Measurements from ENCODE around the gene TCL1B.

TCL1B gene

GRCh38 chr14:95667249-95667693, 19.0 kb upstream of the TCL1B start:
- DNase-seq (ENCODE audit: low spot score): no peak

- no peak for DNase-seq (ENCODE audit: low spot score)
Measured at GRCh38 chr14:95668235-95668772, 17.9 kb upstream of the TCL1B start.

GRCh38 chr14:95674613-95675012, 11.6 kb upstream of the TCL1B start:
- DNase-seq (ENCODE audit: low spot score): no peak

DNA sequence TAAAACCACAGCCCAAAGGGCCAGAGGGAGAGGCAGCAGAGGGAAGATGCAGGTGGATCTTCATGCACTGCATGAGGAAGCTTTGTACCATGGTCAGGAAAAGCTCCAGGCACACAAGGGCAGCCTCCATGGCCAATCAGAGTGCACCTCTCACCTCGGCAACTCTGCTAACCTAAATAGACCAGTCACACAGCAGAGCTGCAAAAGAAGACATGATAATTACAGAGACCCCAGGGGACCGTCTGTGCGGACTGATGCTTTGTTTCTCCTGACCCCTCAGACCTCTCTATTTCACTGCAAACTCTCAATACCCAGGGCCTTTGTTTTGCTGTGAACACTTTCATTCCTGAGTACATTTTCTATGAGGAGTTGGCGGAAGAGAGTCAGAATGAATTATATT, 10.7 kb upstream of the TCL1B start:
- no peak for DNase-seq (ENCODE audit: low spot score)

DNA sequence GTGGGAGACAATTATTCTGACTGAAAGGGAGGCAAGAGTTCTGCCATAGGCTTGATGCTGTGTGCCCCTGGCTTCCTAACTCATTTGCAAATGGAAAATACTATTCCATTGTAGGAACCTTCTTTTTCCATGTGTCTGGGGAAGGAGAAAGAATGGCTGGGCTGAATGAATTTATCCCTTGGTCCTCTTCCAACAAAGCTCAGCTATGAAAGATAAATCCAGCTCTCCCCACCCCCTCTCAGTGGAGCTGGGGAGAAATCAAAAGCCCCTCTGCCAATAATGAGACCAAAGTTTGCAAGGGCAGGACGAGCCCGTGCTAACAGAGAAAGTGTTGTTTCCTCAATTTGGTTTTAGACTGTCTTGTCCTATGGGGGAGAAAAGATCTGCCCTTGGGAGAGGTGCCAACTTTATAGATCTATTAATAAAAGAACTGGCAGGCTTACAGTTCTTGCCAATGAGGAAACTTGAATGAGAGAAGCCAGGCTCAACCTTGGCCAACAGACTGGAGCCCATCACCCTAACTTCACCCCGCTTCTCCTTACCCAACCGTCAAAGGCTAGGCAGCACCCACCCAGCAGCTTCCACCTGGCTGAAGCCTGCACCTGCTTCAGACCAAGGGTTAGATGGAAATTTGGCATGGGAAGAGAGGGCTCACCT, 8.9 kb upstream of the TCL1B start:
- no peak for DNase-seq (ENCODE audit: low spot score)

DNA sequence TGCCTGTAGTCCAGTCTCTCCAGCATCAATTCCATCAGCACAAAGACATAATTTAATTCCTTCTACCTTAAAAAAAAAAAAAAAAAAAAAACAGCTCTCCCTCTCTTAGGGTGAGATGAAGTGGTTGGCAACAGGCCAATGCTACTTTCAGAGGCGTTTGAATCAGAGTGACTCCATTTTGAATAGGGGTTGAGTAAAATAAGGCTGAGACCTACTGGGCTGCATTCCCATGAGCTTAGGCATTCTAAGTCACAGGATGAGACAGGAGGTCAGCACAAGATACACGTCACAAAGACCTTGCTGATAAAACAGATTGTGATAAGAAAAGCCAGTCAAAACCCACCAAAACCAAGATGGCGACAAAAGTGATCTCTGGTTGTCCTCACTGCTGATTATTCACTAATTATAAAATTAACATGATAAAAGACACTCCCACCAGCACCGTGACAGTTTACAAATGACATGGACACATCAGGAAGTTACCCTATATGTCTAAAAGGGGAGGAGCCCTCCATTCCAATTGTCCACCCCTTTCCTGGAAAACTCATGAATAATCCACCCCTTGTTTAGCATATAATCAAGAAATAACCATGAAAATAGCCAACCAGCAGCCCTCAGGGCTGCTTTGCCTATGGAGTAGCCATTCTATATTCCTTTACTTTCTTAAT, 6.9 kb upstream of the TCL1B start:
- no peak for DNase-seq (ENCODE audit: low spot score)

- DNase-seq (ENCODE audit: low spot score): peak; percentile 34
Measured at GRCh38 chr14:95679998-95680735, 6.1 kb upstream of the TCL1B start.

DNA sequence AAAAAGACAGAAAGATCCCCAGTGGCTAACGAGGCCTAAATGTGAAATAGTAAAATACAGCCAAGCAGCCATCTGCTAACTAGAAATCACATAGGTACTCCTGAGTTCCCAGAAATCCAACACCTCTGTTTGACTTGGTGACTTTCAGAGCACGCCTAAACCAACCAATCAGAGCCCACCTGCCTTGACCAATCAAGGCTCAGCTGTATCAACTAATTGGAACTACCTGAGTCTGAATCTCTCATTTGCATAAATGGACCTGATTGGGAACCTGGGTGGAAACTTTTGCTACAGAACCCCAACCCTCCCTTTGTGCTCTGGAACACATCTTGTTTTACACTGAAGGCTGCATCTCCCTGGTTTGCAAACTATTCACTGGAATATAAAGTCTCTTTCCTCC, 5.1 kb upstream of the TCL1B start:
- no peak for DNase-seq (ENCODE audit: low spot score)

DNA sequence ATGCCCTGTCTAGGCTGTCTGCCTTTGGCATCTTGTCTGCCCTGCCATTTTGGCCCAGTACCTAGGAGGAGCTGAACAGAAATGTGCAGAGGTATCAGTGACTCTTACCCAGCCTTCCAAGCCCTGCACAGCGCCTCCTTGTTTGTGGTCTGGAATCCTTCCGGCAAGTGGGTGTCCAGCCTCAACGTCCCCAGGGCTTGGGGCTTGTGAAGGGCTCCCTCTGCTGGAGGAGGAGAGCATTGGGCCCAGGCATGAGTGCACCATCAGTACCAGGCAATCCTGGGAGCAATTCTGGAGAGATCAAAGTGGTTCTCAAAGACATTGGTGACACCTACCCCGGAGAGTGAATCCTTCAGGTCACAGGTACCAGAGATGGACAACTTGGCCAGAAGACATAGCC, 2.4 kb upstream of the TCL1B start:
- DNase-seq (ENCODE audit: low spot score): peak; percentile 45

DNA sequence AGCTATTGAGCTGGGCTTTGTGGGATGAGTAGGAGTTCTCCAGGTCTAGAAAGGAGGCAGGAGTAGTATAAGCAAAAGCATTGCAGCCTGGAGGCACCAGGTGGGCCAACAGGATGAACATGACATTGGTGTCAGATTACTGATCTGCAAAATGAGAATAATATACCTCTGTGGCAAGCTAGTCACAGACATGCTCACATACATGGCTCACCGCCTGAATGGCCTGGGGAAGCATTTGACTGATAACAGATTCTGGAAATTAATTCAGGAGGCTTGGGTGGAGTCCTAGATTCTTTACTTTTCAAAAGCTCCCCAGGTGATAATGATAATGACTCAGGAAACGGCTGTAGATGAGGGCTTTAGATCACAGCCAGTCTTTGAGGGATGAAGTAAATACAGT, 709 bp downstream of the TCL1B start:
- DNase-seq (ENCODE audit: low spot score): no peak

DNA sequence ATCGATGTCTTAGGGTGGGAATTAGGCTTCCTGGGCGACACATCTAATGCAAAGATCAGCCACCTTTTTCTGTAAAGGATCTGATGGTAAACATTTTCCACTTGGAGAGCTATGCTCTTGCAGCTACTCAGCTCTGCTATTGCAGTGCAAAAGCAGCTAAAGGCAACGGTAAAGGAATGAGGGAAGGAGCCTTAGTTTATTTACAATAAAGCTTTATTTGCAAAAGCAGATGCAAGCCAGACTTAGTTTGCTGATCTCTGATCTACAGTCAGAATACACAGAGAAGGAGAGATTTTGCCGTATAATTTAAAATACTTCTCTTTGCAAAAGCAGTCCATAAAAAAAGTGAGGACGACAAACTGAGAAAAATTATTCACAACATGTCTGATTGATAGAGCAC, 3.2 kb downstream of the TCL1B start:
- DNase-seq (ENCODE audit: low spot score): no peak

GRCh38 chr14:95690815-95691214, 4.6 kb downstream of the TCL1B start:
- DNase-seq (ENCODE audit: low spot score): no peak

DNA sequence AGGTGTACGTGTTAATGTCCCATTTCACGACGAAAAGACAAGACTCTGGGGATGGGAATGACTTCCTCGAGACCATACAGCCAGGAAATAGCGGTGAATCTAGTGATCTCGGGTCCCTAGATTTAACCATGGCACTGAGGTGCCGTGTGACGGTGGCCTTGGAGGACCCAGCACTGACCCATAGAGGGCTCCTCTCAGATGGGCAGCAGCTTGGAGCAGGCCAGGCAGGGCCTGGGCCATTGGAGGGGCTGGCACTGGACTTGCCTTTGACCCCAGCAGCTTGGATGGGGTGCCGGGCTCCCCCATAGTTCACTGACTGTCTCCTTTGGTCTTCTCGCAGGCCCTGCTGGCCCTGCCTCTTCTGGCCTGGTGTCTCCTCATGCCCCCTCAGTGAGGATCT, 5.4 kb downstream of the TCL1B start:
- DNase-seq (ENCODE audit: low spot score): no peak

- DNase-seq (ENCODE audit: low spot score): no peak
Measured at GRCh38 chr14:95692109-95692508, 5.9 kb downstream of the TCL1B start.

GRCh38 chr14:95695051-95695450, 8.8 kb downstream of the TCL1B start:
- no peak for DNase-seq (ENCODE audit: low spot score)

DNA sequence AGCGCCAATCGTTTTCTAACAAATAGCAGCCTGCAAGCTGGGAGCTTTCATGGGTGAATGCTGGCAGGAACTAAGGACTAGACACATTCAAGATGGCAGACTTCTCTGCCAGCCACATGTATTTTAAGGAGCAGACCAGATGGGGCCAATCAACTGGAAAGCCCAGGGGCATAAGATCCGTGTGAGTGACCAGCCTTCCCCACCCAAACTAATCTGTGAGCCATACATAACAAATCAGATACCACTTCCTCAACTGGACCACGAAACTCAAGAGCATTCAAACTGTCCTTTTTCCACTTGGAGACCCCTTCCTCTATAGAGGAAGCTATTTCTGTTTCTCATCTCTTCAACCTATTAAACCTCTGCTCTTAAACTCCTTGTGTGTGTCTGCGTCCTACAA, 9.7 kb downstream of the TCL1B start:
- DNase-seq (ENCODE audit: low spot score): no peak

GRCh38 chr14:95696741-95697140, 10.5 kb downstream of the TCL1B start:
- DNase-seq (ENCODE audit: low spot score): peak; percentile 54

- no peak for DNase-seq (ENCODE audit: low spot score)
Measured at GRCh38 chr14:95697764-95698163, 11.5 kb downstream of the TCL1B start.

DNA sequence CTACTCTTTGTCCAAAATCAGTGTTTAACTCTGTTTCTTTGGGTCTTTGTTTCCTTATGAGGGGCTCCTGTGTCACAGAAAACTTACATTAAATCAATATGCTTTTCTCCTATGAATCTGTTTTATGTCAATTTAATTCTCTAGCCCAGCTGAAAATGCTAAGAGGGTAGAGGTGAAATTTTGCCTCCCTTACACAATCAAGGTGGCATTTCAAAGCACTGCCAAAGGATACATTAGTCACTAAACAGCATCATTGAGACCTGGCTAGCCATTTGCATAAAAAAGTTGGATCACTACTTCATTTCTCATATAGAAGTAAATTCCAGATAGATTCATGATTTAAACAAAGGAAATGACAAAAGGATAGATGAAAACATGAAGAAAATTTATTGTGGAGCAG, 12.1 kb downstream of the TCL1B start:
- no peak for DNase-seq (ENCODE audit: low spot score)

GRCh38 chr14:95699412-95699811, 13.2 kb downstream of the TCL1B start:
- no peak for DNase-seq (ENCODE audit: low spot score)

DNA sequence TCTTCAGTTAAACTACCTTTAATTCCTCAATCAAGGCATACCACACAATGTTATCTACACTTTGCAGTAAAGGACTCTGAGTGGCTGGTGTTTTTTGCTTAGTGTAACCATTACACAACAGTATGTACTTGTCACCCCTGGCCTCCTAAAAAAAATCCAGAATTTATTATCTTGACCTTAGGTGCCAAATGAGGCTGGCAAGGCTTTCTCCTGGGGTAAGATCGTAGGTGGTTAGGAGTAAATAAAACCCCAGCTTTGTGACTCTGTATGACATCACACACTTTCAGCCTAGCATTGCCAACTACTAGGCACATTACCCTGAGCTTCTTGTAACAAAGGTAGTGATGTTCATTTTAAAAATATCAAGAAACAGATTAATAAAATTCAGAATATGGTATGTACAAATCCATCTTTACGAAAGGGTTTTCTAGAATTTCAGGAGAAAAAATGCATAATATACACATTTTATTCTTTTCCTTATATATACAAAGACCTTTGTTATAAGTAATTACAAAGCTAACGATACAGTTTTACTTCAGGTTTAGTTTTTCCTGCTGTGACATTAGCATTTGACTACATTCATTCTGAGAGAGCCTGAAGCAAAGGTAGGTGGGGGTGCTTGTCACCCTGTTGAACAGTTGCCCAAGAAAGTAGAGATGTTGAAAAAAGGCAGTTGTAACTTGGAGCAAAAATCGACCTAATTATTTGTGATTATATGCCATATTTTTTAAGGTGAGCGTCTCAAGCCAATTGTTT, 14.2 kb downstream of the TCL1B start:
- DNase-seq (ENCODE audit: low spot score): no peak

- DNase-seq (ENCODE audit: low spot score): no peak
Measured at GRCh38 chr14:95701846-95702221, 15.6 kb downstream of the TCL1B start.

All from SW480 (cell line).